HFFc6 (cell line): ENCODE results near the gene CDK15. TPM values are rescaled to one million over a fixed set of nuclear protein-coding genes. Genes with fewer than 3 reads are reported as not detected.

Experiments used
- DNase-seq: peaks from one replicate; pipeline ENCODE4 v3.0.0-alpha.2; 2018
- H3K27ac Mint-ChIP-seq: 2 replicates; pipeline ENCODE4 v1.8.0; 2020; ENCODE audit warnings: mild to moderate bottlenecking, mixed read lengths
- H3K27me3 Mint-ChIP-seq: 2 replicates; pipeline ENCODE4 v1.8.0; 2021; ENCODE audit warnings: mild to moderate bottlenecking, moderate library complexity, mixed read lengths; ENCODE audit not compliant: insufficient read depth
- H3K36me3 Mint-ChIP-seq: 2 replicates; pipeline ENCODE4 v1.8.0; 2021; ENCODE audit warnings: low read depth, mixed read lengths
- H3K4me1 Mint-ChIP-seq: 2 replicates; pipeline ENCODE4 v1.8.0; 2020; ENCODE audit warnings: low read depth, mixed read lengths
- H3K4me3 Mint-ChIP-seq: 2 replicates; pipeline ENCODE4 v1.8.0; 2020; ENCODE audit warnings: mild to moderate bottlenecking, moderate library complexity, mixed read lengths
- H3K9me3 Mint-ChIP-seq: 2 replicates; pipeline ENCODE4 v1.8.0; 2020; ENCODE audit warnings: mild to moderate bottlenecking, mixed read lengths
- total RNA-seq, 6 experiments: library from RNA; stranded (reverse); fragmentation: NEBNext Ultra II Directional; extraction: Animal tissue kit (Norgen Biotek cat#: 25700); gene quantifications; 2 replicates in 1 of 6; 3 replicates in 5 of 6; pipeline ENCODE4 v1.2.3, GENCODE V29; 2021
- TF ChIP-seq, protein P1 (sequence below): fragments of 200-600 bp; sonication (generic); IDR thresholded peaks from 2 replicates; pipeline ENCODE4 v1.5.0; 2021; ENCODE audit warnings: antibody characterized with exemption, mild to moderate bottlenecking

Gene CDK15
- total RNA-seq, 6 experiments from 2014 or later: 21.7 to 59.8 (median 49.4) TPM

DNA sequence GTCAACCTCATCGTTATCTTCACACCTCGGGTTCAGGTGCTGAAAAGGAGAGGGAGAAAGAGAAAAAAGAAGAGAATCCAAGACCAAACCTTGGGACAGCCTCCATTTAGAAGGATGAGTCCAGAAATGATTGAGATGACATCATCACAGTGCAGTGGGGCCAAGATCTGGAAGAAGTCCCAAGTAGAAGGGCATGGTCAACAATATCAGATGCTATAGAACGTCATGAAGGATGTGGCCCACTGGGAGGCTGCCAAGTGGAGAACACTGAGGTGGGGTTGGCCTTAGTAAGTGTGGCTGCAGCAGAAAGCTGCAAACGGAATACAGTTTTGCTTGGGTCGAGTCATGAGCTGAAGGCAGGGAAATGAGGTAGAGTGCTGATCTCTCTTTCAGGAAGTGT lies 136.2 kb downstream of the CDK15 start:
- Mint-ChIP-seq H3K9me3 (no peaks in the 10 kb centered on the region), H3K4me3 (no peak overlapping the region), H3K27ac (no peak overlapping the region), H3K4me1 (peaks cover 36% of the 10 kb centered on the region), H3K36me3 (no peaks in the 10 kb centered on the region), H3K27me3 (no peaks in the 10 kb centered on the region)
- TF ChIP-seq, protein P1, sequence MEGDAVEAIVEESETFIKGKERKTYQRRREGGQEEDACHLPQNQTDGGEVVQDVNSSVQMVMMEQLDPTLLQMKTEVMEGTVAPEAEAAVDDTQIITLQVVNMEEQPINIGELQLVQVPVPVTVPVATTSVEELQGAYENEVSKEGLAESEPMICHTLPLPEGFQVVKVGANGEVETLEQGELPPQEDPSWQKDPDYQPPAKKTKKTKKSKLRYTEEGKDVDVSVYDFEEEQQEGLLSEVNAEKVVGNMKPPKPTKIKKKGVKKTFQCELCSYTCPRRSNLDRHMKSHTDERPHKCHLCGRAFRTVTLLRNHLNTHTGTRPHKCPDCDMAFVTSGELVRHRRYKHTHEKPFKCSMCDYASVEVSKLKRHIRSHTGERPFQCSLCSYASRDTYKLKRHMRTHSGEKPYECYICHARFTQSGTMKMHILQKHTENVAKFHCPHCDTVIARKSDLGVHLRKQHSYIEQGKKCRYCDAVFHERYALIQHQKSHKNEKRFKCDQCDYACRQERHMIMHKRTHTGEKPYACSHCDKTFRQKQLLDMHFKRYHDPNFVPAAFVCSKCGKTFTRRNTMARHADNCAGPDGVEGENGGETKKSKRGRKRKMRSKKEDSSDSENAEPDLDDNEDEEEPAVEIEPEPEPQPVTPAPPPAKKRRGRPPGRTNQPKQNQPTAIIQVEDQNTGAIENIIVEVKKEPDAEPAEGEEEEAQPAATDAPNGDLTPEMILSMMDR: no peak
- no peak for DNase-seq

Other genes starting within 250 kb of the CDK15 start
- gene TMEM237, start 163.0 kb upstream of the CDK15 start, total RNA-seq: 10 to 100 TPM; 76.2 to 96.5 (median 83.3) TPM
- gene MPP4, start 107.9 kb upstream of the CDK15 start, total RNA-seq: 1 to 10 TPM; 2.7 to 6.7 (median 3.7) TPM
- gene ALS2, start 25.6 kb upstream of the CDK15 start, total RNA-seq: 10 to 100 TPM; 44.8 to 54.0 (median 46.4) TPM
- 100 to 1,000 TPM; 111 to 147 (median 117) TPM for gene FZD7, start 227.3 kb downstream of the CDK15 start, total RNA-seq